Measurements from ENCODE around the gene FAM200B.

FAM200B gene

GRCh38 chr4:15654593-15655222 lies 26.9 kb upstream of the FAM200B start:
- Histone ChIP-seq H3K36me3 (replicated peaks) (no peaks in the 10 kb centered on the region), H3K27ac (peak overlapping the region; percentile 92), H3K4me3 (ENCODE audit: low read depth, low read length) (peak overlapping the region; percentile 76), H3K27me3 (replicated peaks) (no peaks in the 10 kb centered on the region)
- TF ChIP-seq, protein P1, sequence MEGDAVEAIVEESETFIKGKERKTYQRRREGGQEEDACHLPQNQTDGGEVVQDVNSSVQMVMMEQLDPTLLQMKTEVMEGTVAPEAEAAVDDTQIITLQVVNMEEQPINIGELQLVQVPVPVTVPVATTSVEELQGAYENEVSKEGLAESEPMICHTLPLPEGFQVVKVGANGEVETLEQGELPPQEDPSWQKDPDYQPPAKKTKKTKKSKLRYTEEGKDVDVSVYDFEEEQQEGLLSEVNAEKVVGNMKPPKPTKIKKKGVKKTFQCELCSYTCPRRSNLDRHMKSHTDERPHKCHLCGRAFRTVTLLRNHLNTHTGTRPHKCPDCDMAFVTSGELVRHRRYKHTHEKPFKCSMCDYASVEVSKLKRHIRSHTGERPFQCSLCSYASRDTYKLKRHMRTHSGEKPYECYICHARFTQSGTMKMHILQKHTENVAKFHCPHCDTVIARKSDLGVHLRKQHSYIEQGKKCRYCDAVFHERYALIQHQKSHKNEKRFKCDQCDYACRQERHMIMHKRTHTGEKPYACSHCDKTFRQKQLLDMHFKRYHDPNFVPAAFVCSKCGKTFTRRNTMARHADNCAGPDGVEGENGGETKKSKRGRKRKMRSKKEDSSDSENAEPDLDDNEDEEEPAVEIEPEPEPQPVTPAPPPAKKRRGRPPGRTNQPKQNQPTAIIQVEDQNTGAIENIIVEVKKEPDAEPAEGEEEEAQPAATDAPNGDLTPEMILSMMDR (IDR thresholded peaks at IDR 0.05; ENCODE audit: low read depth, low read length, missing control alignments), result peak; percentile 6
- in situ Hi-C loops (cut with HindIII; ENCODE audit: low pct_ligation_motif_present, low sequenced_read_pairs), result no loop called here
- DNase-seq, result peak; percentile 18

DNA sequence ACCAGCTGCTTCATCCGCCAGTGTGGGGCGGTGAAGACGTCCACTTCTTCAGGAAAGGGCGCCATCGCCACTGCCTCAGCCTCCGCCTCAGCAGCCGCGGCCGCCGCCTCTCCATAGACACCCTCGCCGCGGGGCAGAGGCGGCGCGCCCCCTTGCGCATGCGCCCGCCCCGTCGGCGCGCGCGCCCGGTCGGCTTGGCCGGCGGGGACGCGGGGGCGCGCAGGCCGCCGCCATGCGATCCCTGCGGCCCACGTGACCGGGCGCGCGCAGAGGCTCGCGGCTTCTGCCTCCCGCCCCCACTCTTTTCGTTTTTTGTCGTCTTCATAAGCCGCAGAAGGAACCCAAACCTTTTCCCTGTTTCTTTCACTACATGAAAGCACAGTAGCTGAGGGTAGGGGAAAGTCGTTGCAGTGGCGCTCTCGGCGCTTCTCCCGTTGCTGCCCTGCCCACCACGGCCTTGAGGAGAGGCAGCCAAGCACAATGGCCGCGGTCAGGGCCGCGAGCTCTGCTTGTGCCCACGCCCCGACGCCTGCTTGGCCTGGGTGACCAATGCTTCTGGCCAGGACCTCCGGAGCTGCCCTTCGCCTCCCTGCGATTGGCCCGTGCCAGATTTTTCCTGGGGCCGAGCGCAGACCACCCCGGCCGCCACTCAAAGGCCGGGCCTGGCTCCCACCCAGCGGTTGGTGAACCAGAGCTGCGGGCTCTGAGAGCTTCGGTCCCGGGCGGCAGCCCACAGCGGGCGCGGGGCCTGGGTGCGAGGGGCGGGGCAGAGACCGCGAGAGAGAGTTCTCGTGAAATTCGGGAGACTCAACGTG lies 26.2 kb upstream of the FAM200B start, which contains the start of gene FBXL5:
Gene FBXL5 (minus strand): TSS at position 135 of the 815 bp plus-strand sequence. CDS start 70 bp downstream, at position 65.
- peak within 1 kb of the TSS; percentile 92 for H3K27ac ChIP-seq
- no peaks in the 10 kb centered on the region for H3K36me3 ChIP-seq (replicated peaks)
- TF ChIP-seq, protein P1 (IDR thresholded peaks at IDR 0.05; ENCODE audit: low read depth, low read length, missing control alignments), result no peak
- in situ Hi-C loops (cut with HindIII; ENCODE audit: low pct_ligation_motif_present, low sequenced_read_pairs), result no loop called here
- H3K27me3 ChIP-seq (replicated peaks), result no peaks in the 10 kb centered on the region
- H3K4me3 ChIP-seq (ENCODE audit: low read depth, low read length), result peak within 1 kb of the TSS; percentile 76
- DNase-seq, result peak; percentile 56

GRCh38 chr4:15656038-15656470 lies 25.6 kb upstream of the FAM200B start:
- in situ Hi-C loops (cut with HindIII; ENCODE audit: low pct_ligation_motif_present, low sequenced_read_pairs), result no loop called here
- TF ChIP-seq, protein P1 (IDR thresholded peaks at IDR 0.05; ENCODE audit: low read depth, low read length, missing control alignments), result no peak
- DNase-seq, result no peak
- H3K27ac ChIP-seq, result peak overlapping the region; percentile 92
- no peaks in the 10 kb centered on the region for H3K27me3 ChIP-seq (replicated peaks)
- peak overlapping the region; percentile 63 for H3K4me3 ChIP-seq (ENCODE audit: low read depth, low read length)
- no peaks in the 10 kb centered on the region for H3K36me3 ChIP-seq (replicated peaks)

DNA sequence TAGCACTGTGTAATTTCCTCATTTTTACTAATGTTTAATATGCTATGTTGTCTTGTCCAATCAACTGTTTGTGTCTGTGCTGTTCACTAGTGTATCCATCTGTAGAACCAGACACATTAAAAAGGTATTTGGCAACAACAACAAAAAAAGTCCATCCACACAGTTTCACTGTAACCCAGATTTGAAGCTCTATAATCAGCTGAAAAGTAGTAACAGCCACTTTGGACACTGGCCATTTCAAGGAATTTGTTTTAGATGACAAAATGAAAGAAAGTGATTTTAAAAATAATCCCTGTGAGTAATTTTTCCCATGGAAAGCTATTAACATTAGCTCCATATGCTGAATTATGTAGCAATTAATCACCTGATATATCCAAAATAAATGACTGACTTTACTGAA lies 24.3 kb upstream of the FAM200B start:
- Histone ChIP-seq H3K27me3 (replicated peaks) (no peaks in the 10 kb centered on the region), H3K27ac (no peak overlapping the region), H3K36me3 (replicated peaks) (no peaks in the 10 kb centered on the region), H3K4me3 (ENCODE audit: low read depth, low read length) (no peak overlapping the region)
- in situ Hi-C loops (cut with HindIII; ENCODE audit: low pct_ligation_motif_present, low sequenced_read_pairs), result no loop called here
- TF ChIP-seq, protein P1 (IDR thresholded peaks at IDR 0.05; ENCODE audit: low read depth, low read length, missing control alignments), result no peak
- DNase-seq, result no peak

GRCh38 chr4:15658136-15658770 lies 23.4 kb upstream of the FAM200B start:
- DNase-seq, result no peak
- Histone ChIP-seq H3K27me3 (replicated peaks) (no peaks in the 10 kb centered on the region), H3K27ac (no peak overlapping the region), H3K36me3 (replicated peaks) (no peaks in the 10 kb centered on the region), H3K4me3 (ENCODE audit: low read depth, low read length) (no peak overlapping the region)
- TF ChIP-seq, protein P1 (IDR thresholded peaks at IDR 0.05; ENCODE audit: low read depth, low read length, missing control alignments), result no peak
- in situ Hi-C loops (cut with HindIII; ENCODE audit: low pct_ligation_motif_present, low sequenced_read_pairs), result no loop called here
